NT2/D1 (cell line): ENCODE data around the gene NRCAM.

Experiments
- YY1 ChIP-seq: IDR thresholded peaks from 2 replicates; pipeline ENCODE4 v1.6.1; 2011; ENCODE audit not compliant: insufficient read length, insufficient read depth
- ZNF274 ChIP-seq: IDR thresholded peaks from 2 replicates; pipeline ENCODE4 v1.6.1; 2011; ENCODE audit warnings: mild to moderate bottlenecking, low read depth, low read length

DNA sequence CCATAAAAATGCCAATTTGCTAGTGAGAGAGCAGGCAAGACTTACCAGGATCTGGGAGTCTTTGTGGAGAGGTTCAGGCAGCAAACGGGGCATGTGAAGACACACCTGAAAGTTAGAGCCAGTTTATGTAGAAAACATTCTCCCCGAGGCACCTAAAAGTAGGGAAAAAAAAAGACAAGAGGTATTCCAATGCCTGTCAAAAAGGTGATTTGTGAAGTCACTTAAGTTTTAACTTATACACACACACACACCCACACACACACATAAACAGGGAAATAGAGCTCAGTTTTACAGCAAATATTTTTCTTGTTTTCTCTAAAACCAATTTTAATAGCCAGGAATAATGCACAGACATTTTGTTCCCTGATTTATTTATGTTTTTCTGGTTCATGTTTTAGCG lies 326.0 kb downstream of the NRCAM start, which contains the start of gene LAMB4:
- TF ChIP-seq YY1 (no peak), ZNF274 (no peak)
